Skin of body (tissue), 2 donors: ENCODE data around the gene PTGDS. TPM values are rescaled to one million over a fixed set of nuclear protein-coding genes. Genes with fewer than 3 reads are reported as not detected.

Source experiments
- DNase-seq: peaks from one replicate; lab custom pipeline; 2025; lab: John Stamatoyannopoulos, UW
- total RNA-seq: library from RNA; depleted of rRNA; stranded (reverse); fragments of >200 nt; gene quantifications from one replicate; pipeline ENCODE4 v1.2.3, GENCODE V29; 2014

The PTGDS gene
- total RNA-seq, 1 donor from 2014 or later: 15.3 TPM

- no peak for DNase-seq
Measured at GRCh38 chr9:137020771-137021567, 43.7 kb downstream of the PTGDS start.

GRCh38 chr9:137021568-137021978, 44.3 kb downstream of the PTGDS start:
- DNase-seq: no peak

- no peak for DNase-seq
Measured at GRCh38 chr9:137021979-137022661, 44.8 kb downstream of the PTGDS start.

- no peak for DNase-seq
Measured at GRCh38 chr9:137022662-137023008, 45.3 kb downstream of the PTGDS start.

GRCh38 chr9:137023157-137023556, 45.9 kb downstream of the PTGDS start:
- no peak for DNase-seq

- DNase-seq: no peak
Measured at GRCh38 chr9:137023583-137023991, 46.3 kb downstream of the PTGDS start.

GRCh38 chr9:137025517-137025966, 48.2 kb downstream of the PTGDS start:
- no peak for DNase-seq

GRCh38 chr9:137026384-137026783, 49.1 kb downstream of the PTGDS start:
- no peak for DNase-seq

- no peak for DNase-seq
Measured at GRCh38 chr9:137026828-137027227, 49.5 kb downstream of the PTGDS start.

GRCh38 chr9:137027369-137028262, 50.3 kb downstream of the PTGDS start, which contains the start of gene ABCA2:
Gene ABCA2, minus strand, starts transcription at chr9:137028237. Its CDS starts 97 bp downstream, at chr9:137028140.
- DNase-seq: no peak

GRCh38 chr9:137028263-137029057, 51.2 kb downstream of the PTGDS start:
- no peak for DNase-seq

GRCh38 chr9:137029058-137029936, 52.0 kb downstream of the PTGDS start:
- DNase-seq: no peak

- no peak for DNase-seq
Measured at GRCh38 chr9:137030006-137030405, 52.7 kb downstream of the PTGDS start.

- no peak for DNase-seq
Measured at GRCh38 chr9:137030538-137031527, 53.5 kb downstream of the PTGDS start.
